ENCODE results near the gene THRB.

Gene THRB

GRCh38 chr3:24342275-24342674 is 152.4 kb downstream of the THRB start:
- DNase-seq: no peak

GRCh38 chr3:24341668-24342067 is 153.0 kb downstream of the THRB start:
- no peak for DNase-seq

GRCh38 chr3:24340966-24341365 is 153.7 kb downstream of the THRB start:
- no peak for DNase-seq

- DNase-seq: no peak
These were observed 154.5 kb downstream of the THRB start for GRCh38 chr3:24340161-24340560.

- no peak for DNase-seq
These were observed 155.3 kb downstream of the THRB start for GRCh38 chr3:24339266-24339825.

- no peak for DNase-seq
These were observed 156.1 kb downstream of the THRB start for GRCh38 chr3:24338409-24339130.

GRCh38 chr3:24336101-24336500 is 158.5 kb downstream of the THRB start:
- DNase-seq: no peak

GRCh38 chr3:24332092-24332491 is 162.6 kb downstream of the THRB start:
- DNase-seq: no peak

GRCh38 chr3:24323272-24323671 is 171.4 kb downstream of the THRB start:
- DNase-seq: no peak

GRCh38 chr3:24320601-24321000 is 174.0 kb downstream of the THRB start:
- DNase-seq: no peak

GRCh38 chr3:24318677-24319287 is 175.9 kb downstream of the THRB start:
- no peak for DNase-seq

GRCh38 chr3:24316887-24317383 is 177.7 kb downstream of the THRB start:
- no peak for DNase-seq

GRCh38 chr3:24315971-24316370 is 178.7 kb downstream of the THRB start:
- DNase-seq: no peak

- DNase-seq: no peak
These were observed 179.3 kb downstream of the THRB start for GRCh38 chr3:24315356-24315755.

GRCh38 chr3:24311881-24312280 is 182.8 kb downstream of the THRB start:
- no peak for DNase-seq

- no peak for DNase-seq
These were observed 183.8 kb downstream of the THRB start for GRCh38 chr3:24310887-24311286.

GRCh38 chr3:24306518-24306917 is 188.1 kb downstream of the THRB start:
- no peak for DNase-seq

- no peak for DNase-seq
These were observed 188.7 kb downstream of the THRB start for GRCh38 chr3:24305795-24306467.

GRCh38 chr3:24303057-24303754 is 191.4 kb downstream of the THRB start:
- no peak for DNase-seq

- no peak for DNase-seq
These were observed 192.3 kb downstream of the THRB start for GRCh38 chr3:24302396-24302795.

- no peak for DNase-seq
These were observed 193.7 kb downstream of the THRB start for GRCh38 chr3:24300949-24301348.

GRCh38 chr3:24299806-24300626 is 194.6 kb downstream of the THRB start:
- DNase-seq: no peak

Measured in NCI-H1930 (cell line).